Erythroblast (primary cell): ENCODE data around the gene ARL15.

Experiments used
- GATA1 ChIP-seq: IDR thresholded peaks from 2 replicates; pipeline ENCODE4 v1.6.1; 2011; ENCODE audit warnings: low read depth, mild to moderate bottlenecking, control low read depth, low read length, moderate library complexity
- POLR2A ChIP-seq: IDR thresholded peaks from 2 replicates; pipeline ENCODE4 v1.6.1; 2011; ENCODE audit warnings: mild to moderate bottlenecking, low read length

DNA sequence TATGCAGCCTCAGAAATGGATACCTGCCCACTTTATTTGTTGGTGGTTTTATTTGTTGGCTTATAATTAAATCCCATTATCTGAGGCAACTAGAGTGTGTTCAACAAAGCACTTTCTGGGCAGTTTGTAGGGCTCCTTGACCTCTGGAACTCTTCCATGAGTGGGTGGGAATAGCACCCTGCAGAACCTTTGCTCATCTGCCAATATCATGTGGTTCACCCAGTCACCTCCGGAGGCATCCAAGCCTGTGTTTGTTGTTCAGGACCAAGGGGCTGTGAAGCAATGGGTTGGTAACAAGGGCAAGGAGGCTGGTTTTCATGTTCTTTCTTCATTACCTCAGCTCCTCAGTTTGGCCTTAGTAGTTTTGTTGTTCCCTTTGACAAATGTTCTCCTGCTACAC, 436.0 kb downstream of the ARL15 start:
- TF ChIP-seq POLR2A (no peak), GATA1 (no peak)
